ENCODE measurements around the gene HOXD8.

The HOXD8 gene

DNA sequence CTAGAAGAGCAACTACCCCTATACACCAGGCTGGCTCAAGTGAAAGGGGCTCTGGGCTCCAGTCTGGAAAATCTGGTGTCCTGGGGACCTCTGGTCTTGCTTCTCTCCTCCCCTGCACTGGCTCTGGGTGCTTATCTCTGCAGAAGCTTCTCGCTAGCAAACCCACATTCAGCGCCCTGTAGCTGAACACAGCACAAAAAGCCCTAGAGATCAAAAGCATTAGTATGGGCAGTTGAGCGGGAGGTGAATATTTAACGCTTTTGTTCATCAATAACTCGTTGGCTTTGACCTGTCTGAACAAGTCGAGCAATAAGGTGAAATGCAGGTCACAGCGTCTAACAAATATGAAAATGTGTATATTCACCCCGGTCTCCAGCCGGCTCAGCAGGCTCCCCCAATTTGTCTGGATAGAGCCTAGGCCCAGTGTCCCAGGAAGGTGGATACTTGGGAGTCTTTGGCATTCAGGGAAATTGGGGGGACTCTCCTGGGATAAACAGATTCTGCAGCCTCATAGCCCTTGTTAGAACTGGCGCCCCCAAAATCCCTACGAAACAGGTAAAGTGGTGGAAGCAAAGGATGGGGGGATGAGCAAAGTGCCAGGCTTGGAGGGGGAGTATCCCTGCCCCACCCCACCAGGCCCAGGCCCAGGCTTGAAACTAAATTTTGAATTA lies 19.4 kb downstream of the HOXD8 start:
- DNase-seq: no peak

DNA sequence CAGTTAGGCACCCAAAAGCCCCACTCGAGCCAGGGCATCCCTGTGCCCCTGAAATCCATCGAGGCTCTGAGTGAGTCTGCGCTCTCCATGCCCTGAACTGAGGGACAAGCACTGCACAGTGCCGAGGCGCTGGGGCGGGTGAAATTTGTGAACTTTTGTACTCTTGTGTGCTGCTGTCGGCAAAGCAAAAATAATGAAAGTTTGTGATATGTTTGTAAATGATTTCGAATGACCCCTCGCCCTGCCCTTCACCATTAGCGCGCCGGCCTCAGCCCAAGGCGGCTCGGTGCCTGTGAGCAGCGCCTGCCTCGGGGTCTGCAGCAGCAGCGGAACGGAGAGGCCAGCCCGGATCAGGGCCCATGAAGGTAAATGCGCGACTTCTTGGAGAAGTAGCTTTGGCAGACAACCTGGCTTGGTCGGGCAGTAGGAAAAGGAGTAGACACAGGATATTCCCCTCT lies 20.0 kb downstream of the HOXD8 start:
- DNase-seq: no peak

DNA sequence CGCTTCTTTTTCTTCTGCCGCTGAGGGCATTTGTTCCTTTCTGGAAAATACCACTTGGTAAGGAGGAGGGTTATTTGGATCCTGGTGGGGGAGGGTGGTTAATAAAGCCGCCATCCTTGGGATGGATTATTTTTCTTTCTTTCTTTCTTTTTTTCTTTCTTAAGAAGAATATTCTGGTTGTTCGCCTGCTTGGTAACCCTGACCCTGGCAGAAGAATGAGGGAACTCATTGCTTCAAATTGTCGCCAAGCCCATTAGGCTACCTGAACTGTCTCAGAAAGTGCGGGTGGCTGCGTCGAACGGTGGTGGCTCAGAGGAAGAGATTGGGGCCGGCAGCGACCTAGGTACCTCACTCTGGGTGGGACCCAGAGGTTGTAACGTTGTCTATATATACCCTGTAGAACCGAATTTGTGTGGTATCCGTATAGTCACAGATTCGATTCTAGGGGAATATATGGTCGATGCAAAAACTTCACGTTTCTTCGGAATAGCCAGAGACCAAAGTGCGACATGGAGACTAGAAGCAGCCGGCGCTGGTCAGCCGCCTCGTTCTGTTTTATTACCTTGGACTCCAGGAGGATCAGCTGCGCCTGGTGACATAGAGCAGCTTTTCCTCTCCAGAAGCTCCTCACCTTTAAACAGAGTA lies 20.6 kb downstream of the HOXD8 start:
- no peak for DNase-seq

DNA sequence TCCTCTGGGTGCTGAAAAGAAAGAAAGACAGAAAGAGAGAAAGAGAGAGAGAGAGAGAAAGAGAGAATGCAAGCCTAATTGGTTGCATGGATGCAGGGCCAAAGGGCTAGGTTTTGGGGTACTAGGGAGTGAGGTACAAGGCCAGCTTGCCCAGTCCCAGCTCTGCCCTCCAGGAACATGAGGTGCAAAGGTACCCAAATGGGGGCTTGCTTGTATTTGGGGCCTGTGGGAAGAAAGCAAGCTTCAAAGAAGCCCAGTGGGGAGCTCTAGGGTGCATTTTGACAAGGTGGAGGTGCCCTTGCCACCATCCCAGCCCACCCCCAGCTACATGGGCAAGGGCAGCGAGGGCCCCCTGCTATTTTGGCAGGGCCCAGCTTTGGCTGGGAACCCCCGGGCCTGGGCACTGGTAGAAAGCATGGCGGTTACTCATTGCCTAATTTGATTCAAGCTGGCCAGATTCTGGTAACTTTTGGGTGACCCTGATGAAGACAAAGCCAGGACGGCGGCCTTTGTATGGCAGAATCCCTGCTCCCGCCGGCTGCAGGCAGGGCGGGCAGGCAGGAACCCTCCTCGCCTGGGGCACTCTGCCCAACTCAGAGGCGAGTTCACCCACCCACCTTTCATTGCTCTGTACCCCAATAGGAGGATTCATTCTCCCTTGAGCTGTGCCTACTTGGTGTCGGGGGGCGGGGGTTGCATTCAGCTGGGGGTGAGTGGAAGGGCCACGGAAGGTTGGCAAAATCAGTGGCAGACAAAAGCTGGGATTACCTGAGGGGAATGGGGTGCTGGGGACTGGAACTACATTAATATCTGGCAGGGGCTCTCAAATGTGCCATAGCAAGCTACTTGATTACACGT lies 21.3 kb downstream of the HOXD8 start:
- DNase-seq: no peak

DNA sequence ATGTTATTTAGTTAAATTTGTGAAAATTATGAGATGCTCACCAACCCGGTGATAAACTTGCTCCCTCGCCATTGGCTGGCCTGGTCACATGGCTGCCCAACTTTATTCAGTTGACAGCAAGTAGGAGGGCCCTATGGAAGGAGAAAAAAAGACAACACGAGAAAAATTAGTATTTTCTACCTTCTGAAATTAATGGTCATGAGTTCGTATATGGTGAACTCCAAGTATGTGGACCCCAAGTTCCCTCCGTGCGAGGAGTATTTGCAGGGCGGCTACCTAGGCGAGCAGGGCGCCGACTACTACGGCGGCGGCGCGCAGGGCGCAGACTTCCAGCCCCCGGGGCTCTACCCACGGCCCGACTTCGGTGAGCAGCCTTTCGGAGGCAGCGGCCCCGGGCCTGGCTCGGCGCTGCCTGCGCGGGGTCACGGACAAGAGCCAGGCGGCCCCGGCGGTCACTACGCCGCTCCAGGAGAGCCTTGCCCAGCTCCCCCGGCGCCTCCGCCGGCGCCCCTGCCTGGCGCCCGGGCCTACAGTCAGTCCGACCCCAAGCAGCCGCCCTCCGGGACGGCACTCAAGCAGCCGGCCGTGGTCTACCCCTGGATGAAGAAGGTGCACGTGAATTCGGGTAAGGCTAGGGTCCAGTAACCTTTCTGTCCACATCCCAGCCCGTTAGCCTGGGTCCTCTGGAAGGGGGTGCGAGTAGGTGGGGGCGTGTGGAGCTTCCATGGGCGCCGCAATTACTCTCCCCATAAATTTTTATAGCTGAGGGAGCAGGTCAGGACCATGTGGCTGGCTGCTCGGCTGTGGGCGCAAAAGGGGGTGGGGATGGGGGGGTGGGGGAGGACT lies 22.2 kb downstream of the HOXD8 start, which contains the start of gene HOXD4:
Gene HOXD4 (plus strand): TSS at position 109 of the 846 bp plus-strand sequence. CDS start 84 bp downstream, at position 193.
- DNase-seq: no peak

DNA sequence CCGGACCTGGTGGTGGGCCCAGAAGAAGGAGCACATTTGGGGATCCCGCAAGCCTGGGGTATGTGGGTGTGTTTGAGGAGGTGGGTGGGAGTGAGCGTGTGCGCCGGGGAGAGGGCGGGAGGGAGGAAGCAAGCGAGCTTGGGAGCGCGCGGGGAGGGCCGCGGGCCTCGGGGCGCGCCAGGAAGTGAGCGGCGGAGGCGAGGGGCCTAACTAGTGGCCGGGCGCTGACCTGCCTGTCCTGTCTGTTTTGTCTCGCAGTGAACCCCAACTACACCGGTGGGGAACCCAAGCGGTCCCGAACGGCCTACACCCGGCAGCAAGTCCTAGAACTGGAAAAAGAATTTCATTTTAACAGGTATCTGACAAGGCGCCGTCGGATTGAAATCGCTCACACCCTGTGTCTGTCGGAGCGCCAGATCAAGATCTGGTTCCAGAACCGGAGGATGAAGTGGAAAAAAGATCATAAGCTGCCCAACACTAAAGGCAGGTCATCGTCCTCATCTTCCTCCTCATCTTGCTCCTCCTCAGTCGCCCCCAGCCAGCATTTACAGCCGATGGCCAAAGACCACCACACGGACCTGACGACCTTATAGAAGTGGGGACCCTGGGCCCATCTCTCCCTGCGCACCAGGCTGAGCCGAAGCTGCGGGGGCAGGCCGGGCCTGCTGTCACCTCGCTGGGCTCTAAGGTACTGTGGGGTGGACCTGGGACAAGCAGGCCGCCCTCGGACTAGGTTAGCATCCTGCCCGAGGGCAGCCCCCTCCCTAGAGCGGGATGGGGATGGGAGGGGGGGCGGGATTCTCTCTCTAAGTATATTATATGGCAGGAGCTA lies 23.1 kb downstream of the HOXD8 start:
- no peak for DNase-seq

DNA sequence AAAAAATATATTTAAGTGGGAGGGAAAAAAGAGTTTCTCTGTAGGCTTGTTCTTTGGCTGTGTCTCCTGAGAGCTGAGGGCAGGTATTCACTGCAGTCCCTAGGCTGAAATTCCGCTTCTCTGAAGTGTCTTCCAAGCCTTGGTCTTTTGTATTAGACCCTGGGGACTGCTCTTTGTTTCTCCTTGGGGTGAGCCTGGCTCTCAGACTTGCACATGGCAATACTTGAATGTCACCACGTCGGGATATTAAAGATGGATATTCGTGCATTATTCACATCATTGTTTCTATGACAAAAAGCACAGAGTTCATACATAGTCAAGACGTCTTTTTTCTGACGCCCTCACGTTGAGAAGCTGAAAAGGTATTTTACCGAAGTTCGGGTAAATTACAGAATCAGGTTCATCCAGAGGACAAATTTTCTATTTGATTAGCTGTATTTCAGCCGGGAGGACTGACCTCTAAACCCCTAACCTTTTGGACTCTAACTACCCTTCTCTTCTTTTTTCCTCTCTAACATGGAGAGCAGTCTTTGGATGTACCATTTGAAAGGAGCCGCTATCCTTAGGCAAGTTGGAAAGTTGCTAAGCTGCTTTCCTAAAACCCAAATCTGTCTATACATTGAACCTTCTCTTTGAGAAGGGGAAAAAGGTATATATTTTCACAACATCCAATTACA lies 25.2 kb downstream of the HOXD8 start:
- no peak for DNase-seq

DNA sequence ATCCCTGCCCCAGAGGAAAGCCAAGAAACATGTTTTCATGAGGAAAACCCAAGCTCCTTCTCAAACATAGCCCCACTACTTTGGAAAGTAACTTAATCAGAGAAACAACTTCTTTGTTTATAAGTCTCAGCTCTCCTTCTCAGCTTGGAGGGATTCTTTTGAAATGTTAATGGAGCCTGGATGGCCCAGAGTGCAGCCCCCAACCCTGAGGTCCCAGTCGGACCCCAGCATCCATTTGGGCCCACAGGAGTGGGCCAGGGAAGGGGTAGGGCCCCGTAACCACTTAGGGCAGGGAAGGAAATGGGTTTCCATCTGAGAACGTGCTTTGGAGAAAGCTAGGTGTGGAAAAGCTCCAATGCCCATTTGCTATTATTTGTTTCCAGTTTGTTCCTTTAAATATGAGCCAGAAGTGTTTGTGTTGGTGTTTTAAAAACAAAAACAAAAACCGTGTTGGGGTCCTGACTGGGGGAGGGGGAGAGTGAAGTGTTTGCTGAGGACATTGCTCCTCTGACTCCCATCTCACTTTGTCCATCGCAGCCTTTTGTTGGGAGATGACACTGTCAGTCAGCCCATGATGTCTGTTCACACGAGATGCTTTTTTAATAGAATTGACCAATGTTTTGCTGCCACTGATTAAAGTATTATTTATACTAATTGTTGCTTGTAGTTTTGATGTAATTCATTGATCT lies 26.0 kb downstream of the HOXD8 start:
- no peak for DNase-seq

DNA sequence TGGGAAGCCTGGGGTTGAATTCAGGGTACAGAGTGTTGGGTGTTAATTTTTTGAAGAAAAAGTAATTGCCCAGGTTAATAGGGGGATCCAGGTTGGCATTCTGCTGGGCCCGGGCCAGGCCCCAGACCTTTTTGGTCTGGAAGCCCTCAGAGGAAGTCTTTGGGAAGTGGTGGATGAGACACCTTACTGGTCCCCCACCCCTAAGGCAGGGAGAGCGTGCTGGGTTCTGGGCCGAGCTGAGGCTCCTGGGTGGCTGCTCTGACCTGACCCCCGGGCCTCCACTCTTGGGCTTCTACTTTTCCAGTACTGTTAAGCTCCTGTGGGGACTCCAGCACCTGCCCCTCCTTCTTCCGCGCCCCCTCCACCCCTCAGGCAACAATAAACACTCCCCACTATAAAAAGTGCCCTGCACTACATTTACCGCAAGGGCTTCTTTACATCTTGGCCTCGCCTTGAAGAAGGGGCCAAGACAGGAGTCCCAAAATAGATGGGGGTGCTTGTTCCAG lies 26.8 kb downstream of the HOXD8 start:
- no peak for DNase-seq

DNA sequence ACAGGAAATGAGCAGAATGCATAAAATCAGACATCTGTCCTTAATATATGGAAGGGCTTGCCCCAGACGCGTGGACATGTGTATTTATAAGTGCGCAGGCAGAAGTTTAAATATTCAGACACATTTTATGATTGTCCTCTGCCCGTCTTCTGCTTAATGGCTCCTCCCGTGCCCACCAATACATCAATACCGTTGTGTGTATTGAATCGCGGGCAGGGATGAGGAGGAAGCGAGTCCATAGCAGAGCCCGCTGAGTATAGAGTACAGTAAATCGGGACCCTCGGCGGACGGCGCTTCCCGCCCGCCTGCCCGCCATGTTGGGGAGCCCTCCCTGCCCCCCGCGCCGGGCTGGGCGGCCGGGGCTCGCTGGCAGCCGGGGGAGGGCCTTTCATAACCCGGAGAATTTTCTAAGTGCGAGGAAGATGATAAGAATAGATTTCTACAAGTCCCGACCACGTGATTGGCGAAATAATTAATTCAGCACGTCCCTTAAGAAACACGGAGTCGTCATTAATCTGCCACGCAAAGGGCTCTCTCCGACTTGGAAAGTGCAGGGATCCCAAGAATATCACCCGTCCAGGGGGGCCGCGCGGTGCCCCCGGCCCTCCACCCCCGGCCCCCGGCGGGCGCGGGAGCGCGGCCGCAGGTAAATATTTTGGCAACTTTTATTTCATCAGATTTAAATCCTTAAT lies 27.4 kb downstream of the HOXD8 start, which contains the start of gene HOXD3:
Gene HOXD3 (plus strand): TSS at position 501 of the 692 bp plus-strand sequence. CDS start 11,808 bp downstream, outside the sequence.
- DNase-seq: no peak

DNA sequence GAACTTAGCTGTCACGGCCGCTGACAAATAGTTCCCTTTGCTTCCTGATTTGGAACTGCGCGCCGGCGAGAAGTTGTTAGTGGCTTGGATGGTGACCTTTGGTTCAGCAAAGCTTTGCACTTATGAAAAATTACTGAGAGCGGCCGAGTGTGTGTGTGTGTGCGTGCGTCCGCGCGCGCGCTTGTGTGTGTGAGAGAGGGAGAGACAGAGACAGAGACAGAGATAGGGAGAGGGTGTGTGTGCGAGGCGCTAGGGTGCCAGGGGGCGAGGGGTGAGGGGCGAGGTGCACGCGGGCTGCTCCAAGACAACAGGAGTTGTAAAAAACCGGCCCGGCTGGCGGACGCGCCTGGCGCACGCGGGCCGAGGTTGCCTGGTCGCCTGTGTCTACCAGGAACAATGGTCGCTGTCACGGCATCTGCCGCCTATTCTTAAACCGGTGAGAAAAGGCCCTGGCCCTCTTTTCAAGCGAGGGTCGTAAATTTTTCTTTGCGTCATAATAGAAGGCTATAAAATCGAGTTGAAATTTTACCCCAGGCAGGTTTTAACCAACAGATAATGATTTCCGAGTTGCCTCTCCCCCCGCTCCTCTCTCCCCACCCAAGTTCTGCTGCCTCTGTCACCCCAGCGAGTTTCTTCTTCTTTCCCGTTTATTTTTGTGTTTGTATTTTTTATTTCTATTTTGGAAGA lies 28.1 kb downstream of the HOXD8 start:
- DNase-seq: no peak

DNA sequence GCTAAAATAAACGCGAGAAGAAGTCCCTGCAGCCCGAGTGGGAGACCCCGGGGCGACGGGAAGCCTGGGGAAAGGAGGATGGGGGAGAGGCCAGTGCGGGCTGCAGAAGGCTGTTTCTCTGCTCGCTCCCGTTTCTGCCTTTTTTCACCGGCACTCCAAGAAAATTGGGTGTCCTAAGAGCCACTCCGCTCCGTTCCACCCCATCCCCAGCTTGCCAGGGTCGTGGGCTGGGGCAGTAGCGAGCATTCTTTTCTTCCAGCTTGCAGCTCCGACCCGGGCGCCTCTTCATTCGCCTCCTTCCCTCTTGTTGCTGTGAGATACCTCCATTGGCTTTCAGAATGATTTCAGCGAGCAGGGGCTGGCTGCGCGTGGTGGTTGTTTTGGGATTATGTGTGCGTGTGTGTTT lies 28.7 kb downstream of the HOXD8 start:
- no peak for DNase-seq

DNA sequence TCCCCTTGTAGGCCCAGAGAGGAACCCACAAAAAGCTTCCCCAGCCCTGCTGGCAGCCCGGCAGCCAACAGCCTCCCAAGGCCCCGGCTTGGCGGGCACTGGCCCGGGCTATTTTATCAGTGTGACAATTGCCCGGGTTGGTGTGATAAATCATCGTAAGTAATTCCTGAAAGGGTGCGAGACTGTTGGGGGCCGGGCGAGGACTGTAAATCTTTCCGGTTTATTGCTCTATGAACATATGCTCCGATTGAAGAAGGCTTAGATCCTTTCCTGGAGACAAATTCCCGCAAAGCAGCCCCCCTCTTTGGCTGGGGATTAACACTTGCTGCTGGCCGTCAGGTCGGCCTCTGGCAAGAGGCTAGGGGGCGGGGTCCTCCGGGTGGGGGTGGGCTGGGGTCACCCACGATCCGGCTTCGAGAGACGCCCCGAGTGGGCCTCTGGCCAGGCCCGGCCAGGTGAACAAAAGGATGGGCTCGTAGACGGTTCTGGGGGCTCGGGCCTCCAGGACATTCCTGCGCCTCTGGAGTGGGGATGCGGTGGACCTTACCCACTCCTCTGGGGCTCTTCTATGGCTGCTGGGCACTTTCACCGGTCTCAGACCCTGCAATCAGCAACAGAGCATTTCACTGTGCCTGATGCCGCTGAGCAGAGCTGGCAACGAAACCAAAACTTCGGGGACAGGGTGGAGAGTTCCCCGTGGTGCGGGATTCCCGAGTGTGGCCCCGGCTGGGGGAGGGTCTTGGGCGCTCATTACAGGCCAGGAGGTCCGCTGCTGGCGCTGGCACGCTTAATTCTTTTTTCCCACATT lies 29.6 kb downstream of the HOXD8 start:
- DNase-seq: no peak

DNA sequence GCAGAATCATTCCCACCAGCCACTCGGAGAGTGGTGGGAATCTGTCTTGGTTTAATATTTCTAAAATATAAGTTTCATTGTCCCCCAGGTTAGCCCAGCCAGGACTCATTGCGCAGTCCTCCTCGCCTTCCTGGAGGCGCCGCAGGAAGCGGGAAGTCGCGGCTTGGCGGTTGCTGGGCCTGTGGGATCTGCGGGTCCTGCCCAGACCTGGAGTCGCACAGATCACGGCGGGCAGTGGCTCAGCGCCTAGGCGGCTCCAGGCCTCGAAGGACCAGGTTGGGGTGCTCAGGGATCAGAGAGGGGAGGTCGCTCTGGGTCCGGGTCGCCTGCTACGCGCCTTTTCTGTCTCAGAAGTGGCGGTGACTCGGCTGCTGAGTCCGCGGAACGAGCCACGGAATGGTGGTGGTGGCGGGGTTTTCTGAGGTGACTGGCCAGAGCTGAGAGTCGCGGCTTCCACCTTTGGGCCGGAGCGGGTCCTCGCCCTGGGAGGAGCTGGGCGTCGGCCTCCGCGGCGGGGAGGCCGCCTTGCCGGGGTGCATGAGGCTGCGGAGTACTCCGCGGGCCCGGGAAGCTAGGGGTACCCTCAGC lies 30.3 kb downstream of the HOXD8 start:
- DNase-seq: no peak

DNA sequence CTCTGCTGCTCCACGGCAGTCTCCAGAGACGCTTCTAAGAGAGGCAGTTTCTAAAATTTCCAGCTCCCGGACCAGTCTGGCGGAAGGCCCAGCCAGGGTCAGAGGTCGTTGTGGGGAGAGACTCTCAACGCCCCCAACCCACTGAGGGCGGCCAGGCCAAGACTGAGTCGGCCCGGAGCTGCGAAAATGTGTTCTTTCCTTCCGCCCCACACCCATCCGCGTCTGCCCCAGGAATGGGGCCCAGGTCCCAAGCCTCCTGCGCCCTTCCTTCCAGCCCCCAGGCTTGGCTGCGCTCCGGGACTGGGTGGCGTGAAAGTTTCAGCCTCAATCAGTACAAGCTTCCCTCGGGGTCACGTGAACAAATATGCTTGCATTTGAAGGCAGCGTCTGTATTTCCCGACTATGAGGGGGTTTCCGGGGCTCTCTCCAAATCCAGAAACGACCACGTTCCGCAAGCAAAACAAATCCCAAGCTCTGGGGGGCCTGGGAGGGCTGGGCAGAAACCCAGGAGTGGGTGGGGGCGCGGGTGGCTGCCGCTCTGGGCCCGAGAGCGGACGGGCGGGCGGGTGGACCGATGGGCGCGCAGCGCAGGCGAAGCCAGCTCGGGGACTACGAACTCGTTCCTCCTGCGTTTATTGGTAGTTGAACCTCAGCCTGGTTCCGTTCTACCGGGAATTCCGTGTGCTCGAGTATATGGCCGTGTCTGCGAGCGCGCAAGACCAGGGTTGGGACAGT lies 30.9 kb downstream of the HOXD8 start:
- DNase-seq: no peak

DNA sequence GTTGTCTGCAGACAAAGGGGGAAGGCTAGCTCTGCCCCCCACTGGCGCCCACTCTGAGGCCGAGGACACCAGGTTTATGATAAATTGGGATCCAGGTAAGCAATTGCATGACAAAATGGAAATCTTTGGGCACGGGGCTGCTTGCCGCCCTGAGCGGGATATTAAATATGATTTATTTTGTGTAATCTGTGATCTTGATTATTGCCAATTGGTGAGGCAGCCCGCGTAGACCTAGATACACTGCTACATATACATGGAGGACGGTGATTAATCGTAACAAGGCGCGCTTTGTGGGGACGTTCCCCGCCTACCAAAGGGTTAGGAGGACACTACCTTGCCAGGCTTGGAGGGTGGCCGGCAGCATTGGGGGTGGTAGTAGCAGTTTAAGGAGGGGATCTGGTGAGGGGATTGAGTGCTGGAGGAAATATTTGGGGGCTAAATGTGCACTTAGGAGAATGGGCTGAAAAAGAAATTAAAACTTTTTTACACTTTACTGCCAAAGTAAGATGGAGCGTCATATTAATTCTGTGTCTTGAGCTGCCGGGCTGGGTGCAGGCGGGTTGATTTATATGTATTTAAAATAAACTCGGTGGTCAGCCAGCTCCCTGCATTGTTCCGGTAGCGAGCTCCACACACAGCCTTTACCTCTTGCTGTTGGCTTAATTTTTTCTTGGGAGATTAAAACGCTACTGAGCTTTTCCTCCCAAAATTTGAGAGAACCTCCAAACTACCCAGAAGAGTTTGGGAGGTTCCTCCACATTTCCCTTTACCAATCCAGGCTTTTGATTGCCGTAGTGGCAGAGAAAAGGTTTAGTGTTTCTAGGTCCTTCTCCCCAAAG lies 31.7 kb downstream of the HOXD8 start:
- DNase-seq: no peak

Measured in AML-193 (cell line).